Measurements from ENCODE around the gene ACSS3.

- no peak for TF ChIP-seq CTCF (IDR thresholded peaks at IDR 0.05)
- no peak for TF ChIP-seq POLR2AphosphoS5 (IDR thresholded peaks at IDR 0.05)
- no peak for TF ChIP-seq POLR2A (IDR thresholded peaks at IDR 0.05)
- no peak for TF ChIP-seq EP300 (IDR thresholded peaks at IDR 0.05)
Measured at GRCh38 chr12:81083018-81083417, 5.1 kb downstream of the ACSS3 start.

Measured in stomach (tissue), 4 donors.